GM18909 (cell line): ENCODE measurements around the gene C1orf116.
"Not testable (repeated sequence)": the region's sequence is repeated elsewhere in the genome, so short reads cannot be mapped to it uniquely, and the experiment has no call there.

Source experiments
- ATAC-seq: cut with Tn5 transposase; IDR thresholded peaks from one replicate; pipeline ENCODE4 v1.9.1; 2021; ENCODE audit warnings: mild to moderate bottlenecking; ENCODE audit not compliant: unreplicated experiment, poor library complexity

The C1orf116 gene

DNA sequence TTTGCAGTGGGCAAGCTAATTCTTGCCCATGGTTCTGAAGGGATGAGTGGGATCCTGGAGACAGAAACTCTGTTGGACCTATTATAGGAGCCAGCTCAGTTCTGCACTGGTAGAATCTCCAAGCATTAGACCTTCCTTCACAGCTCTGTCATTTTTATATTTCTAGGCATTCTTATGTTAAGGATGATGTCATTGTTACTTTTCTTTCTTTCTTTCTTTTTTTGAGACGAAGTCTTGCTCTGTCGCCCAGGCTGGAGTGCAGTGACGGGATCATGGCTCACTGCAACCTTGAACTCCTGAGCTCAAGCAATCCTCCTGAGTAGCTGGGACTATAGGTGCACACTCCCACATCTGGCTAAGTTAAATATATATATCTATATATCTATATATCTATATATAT, 28.0 kb upstream of the C1orf116 start:
- ATAC-seq = no peak

DNA sequence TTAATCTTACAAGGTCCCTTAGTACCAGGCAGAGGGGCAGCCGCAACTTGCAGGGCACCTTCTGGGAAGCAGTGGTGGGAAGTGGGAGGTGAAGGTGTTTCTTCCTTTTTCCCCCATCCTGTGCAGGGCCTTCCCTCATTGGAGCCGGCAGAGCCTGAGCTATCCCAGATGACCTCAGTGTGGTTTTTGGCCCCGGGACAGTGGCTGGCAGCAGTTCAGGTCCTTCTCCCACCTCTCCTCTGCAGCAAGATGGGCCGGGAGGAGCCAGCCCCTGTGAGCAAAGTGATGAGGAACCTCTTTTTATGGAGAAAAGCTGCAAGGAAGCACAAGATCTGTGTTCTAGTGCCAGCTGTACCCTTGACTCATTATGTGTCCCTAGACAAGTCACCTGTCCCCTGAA, 27.3 kb upstream of the C1orf116 start:
- no peak for ATAC-seq

DNA sequence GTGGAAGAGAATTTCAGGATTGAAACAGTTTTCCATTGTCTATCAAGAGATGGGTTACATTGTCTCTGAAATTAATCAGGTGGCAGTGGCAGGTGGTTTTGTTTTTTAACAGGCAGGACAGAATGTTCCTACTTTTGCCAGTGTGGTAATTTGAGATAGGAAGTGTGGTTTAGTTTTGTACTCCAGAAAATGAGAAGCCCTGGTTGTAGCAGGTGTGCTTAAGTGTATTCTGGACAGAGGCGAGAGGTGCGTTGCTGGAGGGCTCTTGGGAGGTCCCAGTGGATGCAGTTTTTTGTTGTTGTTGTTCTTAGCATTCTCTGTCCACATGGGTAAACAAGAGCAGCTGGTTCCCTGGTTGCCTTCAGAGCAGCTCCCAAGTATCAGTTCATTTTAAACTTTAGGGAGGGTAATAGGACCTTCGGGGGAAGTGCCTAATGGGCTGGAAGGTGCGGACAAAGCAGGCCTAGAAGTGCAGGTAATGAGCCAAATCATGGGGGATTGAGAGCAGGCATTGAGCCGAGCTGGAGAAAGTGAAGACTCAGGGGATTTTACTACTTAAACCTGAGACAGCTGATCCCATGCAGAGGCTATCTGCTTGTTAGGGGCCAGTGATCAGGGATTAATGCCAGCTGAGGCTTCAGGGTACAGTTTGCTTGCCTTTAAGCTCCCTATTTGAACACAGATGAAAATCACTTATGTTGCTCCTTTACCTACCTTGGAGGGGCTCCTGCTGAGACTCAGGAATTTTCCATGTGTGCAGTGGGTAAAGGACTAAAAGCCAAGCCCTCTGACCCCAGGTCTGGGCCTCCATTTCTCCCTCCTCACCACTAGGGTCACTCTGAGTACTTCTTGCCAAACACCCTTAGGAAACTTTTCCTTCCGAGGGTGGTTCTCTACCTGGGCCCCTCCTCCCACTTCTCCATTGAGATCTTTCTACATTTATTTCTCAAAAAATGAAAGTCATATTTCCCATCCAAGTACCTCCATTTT, 26.6 kb upstream of the C1orf116 start:
- ATAC-seq = no peak

DNA sequence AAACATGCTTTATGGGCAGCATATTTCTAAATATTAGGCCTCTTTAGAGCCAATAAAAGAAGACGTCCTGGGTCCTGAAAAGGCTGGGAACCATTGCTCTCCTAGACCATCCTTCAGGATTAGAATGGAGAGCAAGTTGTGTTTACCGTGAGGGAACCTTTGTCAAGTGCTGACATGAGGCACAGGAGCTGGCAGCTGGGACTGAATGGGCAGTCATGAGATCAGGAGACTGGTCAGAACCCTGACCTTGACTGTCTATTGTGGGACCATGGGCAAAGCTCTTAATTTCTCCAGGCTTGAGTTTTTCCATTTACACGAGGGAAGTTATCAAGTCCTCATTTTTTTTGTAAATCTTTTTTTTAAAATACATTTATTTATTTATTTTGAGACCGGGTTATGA, 25.7 kb upstream of the C1orf116 start:
- ATAC-seq = no peak

DNA sequence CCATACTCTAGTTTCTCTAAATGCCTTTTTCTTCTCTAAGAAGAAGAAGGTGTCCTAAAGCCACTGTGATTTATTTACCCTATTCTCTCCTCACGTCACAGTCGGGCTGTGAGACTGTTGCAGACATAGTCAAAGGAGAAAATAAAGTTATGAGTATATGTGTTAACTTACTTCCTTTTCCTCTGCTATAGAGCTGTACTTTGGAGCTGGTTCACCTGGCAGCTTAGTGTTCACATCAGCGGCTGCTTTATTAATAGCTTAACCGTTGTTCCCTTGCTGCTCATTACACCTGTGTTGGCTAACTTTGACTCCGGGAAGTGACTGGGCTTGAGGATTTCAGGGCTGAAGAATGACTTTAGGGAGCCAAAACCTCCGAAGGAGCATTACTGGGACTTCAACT, 24.1 kb upstream of the C1orf116 start:
- ATAC-seq = no peak

DNA sequence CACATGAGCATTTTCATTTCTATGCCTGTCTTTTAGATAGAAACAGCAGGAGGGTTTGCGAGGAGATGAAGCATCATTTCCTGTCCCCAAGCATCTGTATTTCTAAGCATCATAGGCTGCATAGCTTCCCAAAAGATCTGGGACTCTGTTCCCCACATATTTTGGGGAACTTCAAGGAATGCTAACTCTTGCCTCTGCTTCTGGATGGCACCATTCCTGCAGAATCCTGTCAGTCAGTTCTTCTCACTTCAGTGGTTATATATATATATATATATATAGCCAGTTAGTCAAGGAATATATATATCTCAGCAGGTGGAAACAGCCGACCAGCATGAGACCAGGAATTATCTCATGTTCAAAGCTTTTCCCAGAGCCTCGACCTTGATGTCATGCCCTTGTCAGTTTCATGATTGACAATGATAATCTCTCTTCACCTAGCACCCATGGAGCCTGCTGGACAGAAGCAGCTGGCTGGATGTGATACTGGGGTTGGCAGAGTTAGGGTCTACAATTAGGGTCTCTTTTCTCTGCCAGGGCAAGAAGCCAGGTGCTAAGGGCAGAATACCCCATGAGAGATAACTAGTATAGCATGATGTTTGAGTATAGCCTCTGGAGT, 22.9 kb upstream of the C1orf116 start:
- no peak for ATAC-seq

DNA sequence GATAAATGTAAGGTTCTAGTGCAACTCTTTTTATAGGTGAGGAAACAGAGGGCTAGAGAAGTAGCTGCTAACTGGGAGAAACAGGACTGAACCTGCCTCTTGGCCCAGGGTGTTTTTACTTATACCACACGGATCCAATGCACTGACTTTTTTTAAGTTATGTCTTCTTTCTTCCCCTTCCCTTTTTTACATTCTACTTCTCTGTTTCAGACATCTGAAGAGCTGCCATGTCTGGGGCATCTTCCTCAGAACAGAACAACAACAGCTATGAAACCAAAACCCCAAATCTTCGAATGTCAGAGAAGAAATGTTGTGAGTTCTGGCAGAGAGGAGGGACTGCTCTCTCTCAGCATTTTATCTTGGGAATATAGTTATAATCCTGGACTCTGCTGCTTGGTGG, 21.9 kb upstream of the C1orf116 start:
- ATAC-seq = no peak

DNA sequence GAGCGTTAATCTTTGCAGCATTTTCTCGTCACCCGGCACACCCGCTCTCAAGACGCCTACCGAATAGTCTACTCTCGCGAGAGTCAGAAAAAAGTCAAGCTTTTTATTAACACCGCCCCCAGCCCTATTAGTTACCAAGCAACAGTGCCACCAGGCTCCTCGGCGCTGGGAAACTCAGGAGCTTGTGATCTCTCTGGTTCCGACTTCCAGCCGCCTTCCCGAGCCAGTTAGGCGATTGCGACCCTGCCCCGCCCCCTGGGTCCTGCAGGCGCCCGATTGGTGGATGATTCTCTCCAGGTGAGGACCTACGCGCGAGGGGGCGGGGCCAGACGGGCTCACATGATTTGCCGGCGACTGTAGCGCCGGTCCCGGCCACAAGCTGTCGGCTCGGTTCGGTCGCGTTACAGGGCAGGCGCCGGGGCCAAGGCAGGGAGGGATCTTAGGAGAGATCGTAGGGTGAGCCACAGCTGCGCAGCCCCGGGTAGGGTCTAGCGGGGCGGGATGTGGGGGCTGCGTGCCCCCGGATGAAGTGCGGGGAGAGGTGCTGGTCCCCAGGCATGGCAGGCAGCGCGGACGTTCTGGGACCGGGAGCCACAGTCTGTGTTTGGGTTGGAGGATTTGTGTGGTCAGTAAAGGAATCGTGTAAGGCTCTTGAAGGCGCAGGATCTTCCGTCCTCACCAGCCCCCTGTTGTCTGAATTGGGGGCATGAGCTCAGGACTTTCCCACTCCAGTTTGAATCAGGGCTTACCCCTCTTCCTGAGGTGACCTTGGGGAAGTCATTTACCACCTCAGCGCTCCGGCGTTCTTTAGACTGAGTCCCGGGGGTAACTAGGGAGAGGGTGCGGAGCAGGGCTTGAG, 20.6 kb upstream of the C1orf116 start, which contains the start of gene PFKFB2:
TSS of gene PFKFB2 (plus strand) at position 365 of the 859 bp plus-strand sequence. CDS start 1,443 bp downstream, outside the sequence.
- ATAC-seq = peak; percentile 85

DNA sequence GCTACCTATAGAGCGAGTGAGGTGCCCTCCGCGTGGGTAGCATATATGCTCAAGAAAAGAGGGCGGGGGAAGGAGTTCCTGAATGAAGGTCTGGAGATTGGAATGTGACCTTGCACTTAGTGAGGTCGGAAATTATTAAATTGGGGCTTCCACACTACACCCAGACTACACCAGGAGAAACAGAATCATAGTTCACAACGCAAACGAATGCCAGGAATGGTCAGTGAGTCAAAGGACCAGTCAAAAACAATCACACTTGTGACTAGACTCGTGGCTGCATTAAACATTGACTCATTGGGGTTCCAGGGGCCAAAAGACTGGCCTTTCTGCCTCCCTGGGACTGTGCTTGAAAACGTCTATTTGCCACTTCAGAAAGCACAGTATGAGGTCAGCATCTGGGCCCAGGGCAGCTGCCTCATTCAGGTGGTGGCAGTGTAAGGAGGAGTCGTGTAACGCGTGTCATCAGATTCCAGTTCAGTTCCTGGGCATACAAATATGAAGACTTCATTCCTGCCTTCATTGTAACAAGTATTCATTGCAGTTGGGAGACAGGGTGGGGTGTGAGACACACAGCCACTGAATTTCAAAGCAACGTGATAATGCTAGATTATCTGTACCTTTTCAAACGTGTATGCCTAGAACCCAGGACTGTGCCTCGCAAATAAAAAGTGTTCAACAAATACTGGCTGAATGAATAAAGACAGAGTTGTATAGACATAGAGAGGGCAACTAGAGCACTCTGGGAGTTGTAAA, 18.8 kb upstream of the C1orf116 start, which contains the start of gene YOD1:
TSS of gene YOD1 (minus strand) at position 18 of the 753 bp plus-strand sequence. CDS start 178 bp downstream, outside the sequence.
- ATAC-seq = no peak

DNA sequence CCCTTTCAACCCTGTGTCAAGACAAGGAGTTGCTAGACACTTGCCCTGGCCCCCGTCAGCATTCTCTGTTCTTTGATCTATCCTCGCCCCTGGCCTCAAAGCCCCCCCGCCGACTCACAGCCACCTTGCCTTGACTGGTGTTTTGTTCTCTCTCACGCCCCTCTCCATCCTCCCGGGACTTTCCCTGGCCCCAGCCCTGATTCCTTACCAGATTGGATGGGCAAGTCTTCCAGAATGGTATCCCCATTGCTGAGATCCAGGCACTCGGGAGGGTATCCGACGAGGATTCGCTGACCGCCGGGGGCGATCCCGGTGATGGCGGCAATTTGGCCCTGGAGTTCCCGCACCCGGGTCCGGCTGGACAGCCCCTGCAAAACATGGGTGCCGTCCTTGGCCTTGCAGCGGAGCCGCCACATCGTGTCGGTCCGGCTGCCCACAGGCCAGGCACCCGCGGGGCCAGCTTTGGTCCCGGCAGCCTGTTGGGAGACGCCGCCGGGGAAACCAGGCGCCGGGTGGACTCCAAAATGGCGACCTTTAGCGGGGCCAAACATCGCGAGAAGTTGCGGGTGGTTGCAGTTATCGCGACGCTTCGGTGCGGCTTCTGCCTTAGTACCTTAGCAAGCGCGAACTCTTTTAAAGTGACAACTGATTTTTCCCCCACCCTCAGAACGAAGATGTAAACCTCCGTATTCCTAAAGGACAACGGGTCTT, 18.1 kb upstream of the C1orf116 start:
- ATAC-seq = peak; percentile 55

DNA sequence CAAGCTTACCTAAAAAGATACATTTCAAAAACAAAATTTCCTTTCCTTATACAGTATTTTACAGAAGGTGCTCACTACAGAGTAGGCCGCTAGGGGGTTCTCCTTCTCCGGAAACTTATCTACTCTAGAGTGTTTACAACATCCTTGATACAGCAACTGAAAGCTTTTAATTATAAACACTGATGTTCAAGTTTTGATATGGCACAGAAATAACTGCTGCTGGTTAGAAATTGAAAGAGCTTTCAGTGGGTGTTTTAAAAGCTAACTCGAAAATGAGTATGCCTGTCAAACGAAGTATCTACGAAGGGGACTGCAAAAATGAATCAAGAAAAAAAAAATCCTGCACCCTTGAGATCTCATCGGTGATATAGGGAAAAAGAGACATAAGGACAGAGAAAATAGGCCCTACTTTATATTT, 17.4 kb upstream of the C1orf116 start:
- ATAC-seq = peak; percentile 24

DNA sequence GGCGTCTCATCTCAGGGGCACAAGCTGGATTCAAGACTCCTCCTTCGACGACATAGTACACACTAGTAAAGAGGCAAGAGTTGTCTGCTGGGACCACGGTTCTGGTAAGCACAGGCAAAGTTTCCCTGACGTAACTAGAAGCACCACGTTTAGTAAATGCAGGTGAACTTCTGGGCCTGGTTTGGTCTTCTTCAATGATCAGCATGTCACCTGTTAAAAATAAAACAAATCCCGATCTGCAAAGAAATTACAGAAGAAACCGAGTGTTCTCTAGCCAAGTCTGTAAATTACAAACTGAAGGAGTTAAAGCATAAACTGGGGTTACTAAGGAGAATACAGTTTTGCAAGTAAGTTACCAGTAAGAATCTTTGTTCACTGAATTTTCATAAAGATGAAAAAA, 17.0 kb upstream of the C1orf116 start:
- ATAC-seq = no peak

DNA sequence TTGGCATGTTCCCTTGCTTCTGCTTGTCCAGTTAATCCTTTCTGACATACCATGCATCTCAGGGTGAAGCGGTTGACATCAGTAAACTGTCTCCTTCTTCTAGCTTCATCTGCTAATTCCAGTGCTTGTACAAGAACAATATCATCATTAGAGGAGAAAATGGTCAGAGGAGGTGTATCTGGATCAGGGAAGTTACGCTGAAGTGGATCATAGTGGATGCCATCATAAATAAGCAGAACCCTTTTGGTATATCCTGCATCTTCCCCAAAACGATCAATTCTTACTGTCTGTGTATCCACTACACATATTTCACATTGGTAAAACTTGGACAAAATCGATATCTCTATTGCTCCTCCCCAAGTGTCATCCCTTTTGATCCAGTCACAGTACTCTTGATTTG, 16.5 kb upstream of the C1orf116 start:
- no peak for ATAC-seq

DNA sequence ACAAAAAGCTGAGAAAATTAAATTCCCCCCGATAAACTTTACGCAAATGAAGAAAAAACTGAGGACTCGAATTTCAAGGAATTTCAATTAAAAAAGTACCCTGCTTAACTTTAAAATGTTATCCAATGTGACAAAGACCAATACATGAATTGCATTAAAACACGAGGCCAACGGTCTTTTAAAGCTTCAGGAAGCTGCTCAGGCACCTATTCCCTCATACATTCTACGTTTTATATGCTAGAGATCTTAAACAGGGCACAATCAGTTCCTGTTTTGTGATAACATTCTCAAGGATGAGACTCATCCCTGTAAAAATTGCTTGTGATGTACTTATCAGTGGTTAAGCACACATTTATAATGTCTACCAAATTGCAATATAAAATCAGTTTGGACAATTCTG, 15.5 kb upstream of the C1orf116 start:
- ATAC-seq = no peak

DNA sequence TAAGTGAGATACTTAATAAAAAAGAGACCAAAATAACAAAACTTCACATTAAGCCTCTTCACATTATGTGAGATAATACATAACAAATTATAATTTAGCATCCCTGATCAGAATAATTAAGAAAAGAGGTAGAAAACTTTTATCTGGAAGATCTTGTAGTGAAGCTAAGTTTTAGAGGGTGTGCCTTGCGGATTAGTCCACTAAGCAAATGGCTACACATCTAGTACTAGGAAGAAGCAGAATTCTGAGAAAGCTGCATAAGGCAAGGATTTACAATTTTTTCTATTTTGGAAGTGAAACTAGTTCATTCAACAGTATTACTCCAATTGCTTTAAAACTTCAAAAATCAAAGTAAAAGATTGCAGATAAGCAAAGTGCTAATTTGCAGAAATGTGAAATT, 14.9 kb upstream of the C1orf116 start:
- ATAC-seq = no peak

DNA sequence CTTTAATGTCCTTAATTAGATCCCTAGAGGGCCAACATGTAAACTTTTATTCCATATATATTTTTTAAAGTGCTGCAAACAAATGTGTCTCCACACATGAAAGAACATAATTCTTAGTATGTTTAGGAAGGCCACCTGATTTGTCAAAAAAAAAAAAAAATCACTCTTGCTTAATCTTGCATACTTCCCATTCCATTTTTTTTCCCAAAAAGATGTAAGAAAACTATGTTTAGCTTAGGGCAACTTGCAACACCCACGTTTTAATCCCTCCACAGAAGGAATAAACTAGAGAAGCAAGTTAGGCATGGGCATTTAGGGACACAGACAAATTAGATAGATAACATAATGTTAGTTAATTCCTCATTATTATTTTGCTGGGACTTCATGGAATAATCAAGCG, 12.9 kb upstream of the C1orf116 start:
- no peak for ATAC-seq

DNA sequence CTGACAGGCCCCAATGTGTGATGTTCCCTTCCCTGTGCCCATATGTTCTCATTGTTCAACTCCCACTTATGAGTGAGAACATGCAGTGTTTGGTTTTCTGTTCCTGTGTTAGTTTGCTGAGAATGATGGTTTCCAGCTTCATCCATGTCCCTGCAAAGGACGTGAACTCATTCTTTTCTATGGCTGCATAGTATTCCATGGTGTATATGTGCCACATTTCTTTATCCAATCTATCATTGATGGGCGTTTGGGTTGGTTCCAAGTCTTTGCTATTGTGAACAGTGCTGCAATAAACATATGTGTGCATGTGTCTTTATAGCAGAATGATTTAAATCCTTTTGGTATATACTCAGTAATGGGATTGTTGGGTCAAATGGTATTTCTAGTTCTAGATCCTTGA, 8.8 kb upstream of the C1orf116 start:
- ATAC-seq = not testable (repeated sequence)

DNA sequence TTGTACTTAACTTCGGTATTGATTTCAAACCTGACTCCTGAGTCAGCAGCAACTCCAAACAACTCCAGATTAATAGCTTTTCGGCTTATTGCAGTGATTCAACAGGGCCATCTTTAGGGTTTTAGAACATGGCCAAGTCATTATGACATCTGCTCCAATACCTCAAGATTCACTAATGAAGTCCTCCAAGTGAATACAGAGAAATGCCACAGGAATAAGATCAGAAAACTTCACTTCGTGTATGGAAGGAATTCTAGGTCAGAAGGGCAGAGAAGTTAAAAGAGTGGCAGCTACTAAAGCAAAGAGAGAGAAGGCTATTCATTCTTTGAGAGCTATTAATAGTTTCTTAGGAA, 7.6 kb upstream of the C1orf116 start:
- no peak for ATAC-seq
